NCI-H345 (cell line): ENCODE results near the gene NELFA.

ENCODE experiments used
- DNase-seq: peaks from one replicate; lab custom pipeline; 2025; lab: John Stamatoyannopoulos, UW

NELFA gene

GRCh38 chr4:1937550-1937949 lies 71.2 kb downstream of the NELFA start:
- no peak for DNase-seq

DNA sequence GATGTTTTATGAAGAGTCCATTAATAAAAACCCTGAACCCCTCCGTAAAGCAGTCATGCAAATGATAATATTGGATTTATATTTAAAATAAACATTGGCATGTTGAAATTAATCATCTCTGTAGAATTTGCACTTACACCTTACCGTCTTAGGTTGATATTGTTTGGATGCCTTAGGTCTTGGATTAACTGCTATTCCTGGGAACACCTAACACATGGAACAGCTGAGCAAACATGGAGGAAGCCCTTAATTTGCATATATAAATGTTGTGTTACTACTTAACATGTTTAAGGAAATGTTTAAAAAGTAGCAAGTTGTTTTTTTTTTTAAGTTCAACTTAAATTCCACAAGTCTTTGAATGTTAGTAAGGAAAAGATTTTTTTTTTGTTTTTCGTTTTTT lies 75.1 kb downstream of the NELFA start:
- no peak for DNase-seq

DNA sequence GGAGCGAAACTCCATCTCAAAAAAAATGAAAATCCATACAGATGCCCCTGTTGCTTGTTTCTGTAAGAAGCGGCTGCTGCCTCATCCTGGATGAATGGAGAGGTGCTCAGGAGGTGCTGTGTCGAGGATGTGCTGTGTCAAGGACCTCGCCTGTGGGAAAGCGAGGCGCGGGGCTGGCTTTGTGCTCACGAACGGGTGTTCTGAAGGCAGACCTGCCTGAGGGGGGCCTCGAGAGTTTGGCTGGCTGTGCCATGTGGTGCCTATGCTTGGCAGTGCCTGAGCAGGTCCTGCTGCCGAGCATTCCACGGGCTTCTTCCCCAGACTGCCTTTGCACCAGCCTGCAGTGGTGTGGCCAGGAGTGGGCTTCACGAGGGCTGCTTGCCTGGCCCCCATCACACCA lies 76.0 kb downstream of the NELFA start:
- no peak for DNase-seq
